Left ventricle myocardium superior (tissue), 1 donor: ENCODE data around the gene RAB8A. TPM values are rescaled to one million over a fixed set of nuclear protein-coding genes. Genes with fewer than 3 reads are reported as not detected.
A peak's percentile ranks its signal among the peaks of the same experiment; 100 is the strongest.

Experiments
- ATAC-seq: fragments of 200-7000 bp; cut with Tn5 transposase; one replicate; pipeline ENCODE4 v1.9.1; 2020; ENCODE audit warnings: mild to moderate bottlenecking, moderate library complexity
- DNase-seq: peaks from one replicate; pipeline ENCODE4 v3.0.0-alpha.2; 2020
- intact Hi-C: fragments of 100-400 bp; cut with micrococcal nuclease; formaldehyde crosslinking; loops from one replicate; pipeline ENCODE4 v1.11.0; 2022
- long read RNA-seq: library from polyadenylated mRNA; unstranded; transcript quantifications from one replicate; pipeline ENCODE4 v2.0.0, GENCODE V29; 2021
- total RNA-seq: library from RNA; stranded (reverse); fragmentation: NEBNext Ultra II Directional; extraction: Animal tissue kit (Norgen Biotek cat#: 25700); gene quantifications from one replicate; pipeline ENCODE4 v1.2.1, GENCODE V29; 2021
- donor health status: DM: no; HTN: yes; CAD: no; lungs with severe emphysema.

RAB8A gene
- total RNA-seq, result 16.4 TPM
- long read RNA-seq, transcript RAB8A-201 (8 exons, 2,827 nt), result major isoform, 20 of 20 reads
- long read RNA-seq, partial matches to known transcripts, result 0 of 20 reads
- long read RNA-seq, other reads (novel, unspliced or antisense), result 0 of 20 reads

DNA sequence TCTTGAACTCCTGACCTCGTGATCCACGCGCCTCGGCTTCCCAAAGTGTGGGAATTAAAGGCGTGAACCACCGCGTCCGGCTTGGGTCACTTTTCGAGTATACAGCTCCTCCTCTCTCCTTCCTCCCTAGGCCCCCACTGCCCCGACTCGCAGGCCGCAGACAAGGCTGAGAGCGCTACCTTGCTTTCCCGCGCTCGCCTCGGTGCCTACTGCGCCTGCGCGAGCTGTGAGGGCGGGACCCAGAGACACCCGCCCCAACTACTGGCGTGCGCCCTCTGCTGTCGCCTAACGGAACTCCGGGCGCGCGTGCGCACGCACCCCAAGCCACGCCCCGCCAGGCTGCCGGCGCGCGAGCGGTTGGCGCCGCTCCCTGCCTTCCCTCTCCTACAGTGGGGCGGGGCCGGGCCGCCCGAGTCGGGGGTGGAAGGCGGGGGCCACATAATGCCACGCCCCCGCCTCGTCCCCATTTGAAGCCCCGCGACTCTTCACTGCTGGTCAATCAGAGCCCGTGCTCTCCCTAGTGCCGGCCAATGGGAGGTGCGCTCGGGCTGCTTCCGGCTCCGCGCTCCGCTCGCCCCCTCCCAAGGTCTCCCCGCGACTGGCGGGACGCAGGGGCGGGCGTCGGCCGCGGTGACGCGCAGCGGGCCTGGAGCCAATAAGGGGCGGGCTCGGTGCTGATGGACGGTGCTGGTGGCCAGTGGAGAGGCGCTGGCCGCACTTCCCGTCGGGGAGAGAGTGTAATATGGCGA is at the start of gene RAB8A:
Gene RAB8A (plus strand): TSS at position 730 of the 749 bp plus-strand sequence. CDS start 13 bp downstream, at position 743.
- intact Hi-C loops, result no loop called here
- ATAC-seq, result peak; percentile 97

DNA sequence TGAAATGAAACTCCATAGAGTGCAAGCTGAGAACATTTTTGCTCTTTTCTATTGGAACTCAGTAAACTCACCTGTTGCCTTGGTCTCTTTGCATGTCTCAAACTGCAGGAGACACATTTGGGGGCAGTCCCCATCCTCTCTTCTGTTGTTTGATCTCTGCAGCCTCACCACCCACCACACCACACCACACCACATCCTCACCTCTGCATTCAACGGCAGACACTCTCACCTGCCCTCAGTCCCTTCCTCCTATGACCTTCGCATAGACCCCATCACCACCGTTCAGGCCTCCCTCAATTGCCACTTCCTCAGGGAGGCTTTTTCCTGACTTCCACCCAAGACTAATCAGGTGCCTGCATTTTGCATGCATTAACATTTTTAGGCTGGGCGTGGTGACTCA is 49.7 kb upstream of the RAB8A start:
- ATAC-seq, result no peak
- DNase-seq, result no peak
- intact Hi-C loops, result no loop called here

More for the DNA sequence above, at the start of gene RAB8A:
- DNase-seq, result peak; percentile 99

DNA sequence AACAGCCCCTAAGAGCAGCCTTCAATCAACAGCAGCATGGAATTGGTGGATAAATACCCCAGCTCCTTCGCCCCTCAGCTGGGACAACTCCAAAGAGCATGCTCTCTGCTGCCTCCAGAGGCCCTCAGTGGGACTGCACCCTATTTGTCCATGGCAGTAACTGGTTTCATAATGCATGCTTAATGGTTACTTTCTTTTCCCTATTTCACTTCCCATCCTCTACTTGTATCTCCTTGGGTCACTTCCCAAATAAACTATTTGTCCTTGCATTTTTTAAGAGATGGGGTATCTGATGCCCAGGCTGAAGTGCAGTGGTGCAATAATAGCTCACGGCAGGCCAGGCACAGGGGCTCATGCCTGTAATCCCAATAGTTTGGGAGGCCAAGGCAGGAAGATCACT is 48.9 kb upstream of the RAB8A start:
- DNase-seq, result peak; percentile 66
- intact Hi-C loops, result no loop called here
- no peak for ATAC-seq

DNA sequence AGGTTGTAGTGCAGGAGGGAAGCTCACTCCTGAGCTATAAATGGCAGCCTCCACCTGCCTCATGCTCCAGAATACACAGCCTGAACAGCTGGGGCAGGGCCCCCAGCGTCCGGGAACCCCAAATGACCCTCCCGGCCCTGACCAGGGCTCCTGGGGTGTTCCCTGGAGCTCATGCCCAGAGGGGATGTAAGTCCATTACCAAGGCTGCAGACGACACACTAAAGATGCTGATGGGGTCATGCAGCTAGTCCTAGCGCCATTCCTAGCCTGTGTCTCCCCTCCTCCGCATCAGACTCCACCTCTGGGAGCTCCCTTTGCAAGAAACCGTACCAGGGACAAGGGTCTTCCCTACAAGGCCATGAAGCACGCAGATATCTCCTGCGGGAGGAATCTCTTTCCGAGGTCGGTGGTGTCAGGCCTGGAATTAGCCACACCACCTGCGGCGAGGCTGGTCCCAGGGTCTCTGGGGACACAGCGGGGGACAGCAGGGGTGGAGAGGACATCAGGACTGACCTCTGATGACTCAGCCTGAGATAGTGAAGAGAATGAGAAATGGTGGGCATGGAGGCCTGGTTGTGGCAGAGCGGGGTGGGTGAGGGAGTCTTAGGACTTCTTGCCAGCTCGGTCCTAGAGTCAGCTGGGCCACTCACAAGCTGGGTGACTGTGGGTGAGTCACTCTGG is 47.3 kb upstream of the RAB8A start:
- intact Hi-C loops, result no loop called here
- DNase-seq (no peak), ATAC-seq (no peak)

DNA sequence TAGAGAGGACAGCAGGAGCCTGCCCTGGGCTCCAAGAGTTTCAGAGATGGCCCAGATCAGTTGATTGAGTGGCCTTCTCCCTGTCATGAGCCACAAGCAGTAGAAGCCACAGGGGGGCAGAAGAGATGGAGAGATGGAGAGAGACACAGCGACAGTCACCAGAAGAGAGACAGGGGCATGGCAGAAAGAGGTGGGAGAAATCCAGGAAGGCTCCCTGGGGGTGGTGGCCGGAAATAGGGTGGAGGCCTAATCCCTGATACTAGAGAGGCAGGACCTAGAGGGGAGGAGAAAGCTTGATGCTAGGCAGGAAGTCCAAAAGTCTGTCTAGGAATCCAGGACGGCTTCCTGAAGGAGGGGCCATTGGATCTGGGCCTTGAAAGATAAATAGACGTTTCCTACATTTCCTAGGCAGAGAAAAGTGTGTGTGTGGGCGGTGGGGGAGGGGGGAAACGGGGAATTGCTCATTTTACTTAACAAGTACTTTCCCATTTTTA is 45.0 kb upstream of the RAB8A start:
- no peak for DNase-seq
- ATAC-seq, result peak; percentile 34

DNA sequence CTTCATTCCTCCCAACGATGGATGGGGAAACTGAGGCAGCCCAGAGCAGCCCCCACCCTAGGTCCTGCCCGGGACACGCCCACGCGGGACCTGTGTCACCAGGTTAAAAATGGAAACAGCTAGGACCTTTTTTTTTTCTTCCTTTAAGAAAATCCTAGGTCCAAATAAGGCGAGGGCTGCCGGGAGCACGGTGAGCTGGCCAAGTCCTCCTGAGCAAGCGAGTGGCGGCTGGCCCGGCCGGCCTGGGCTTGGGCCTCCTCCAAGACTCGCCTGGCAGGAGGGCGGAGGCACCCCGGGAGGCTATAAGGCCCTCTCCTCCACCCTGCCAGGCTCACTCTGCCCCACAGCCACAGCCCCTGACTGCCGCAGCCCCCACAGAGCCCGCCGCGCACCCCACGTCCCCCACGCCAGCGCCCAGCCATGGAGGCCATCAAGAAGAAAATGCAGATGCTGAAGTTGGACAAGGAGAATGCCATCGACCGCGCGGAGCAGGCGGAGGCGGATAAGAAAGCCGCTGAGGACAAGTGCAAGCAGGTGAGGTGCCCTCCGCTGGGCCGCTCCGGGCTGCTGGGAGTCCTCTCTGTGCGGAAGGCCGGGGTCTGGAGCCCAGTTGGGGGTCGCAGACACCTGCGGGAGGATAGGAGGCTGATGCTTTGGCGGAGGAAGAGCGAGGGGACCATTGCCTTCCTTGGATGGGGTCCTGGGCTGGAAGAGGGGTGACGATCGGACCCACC is 44.3 kb upstream of the RAB8A start:
- peak; percentile 51 for ATAC-seq
- DNase-seq, result peak; percentile 60
- intact Hi-C loops, result no loop called here

More for the DNA sequence above, 45.0 kb upstream of the RAB8A start:
- intact Hi-C loops, result no loop called here

DNA sequence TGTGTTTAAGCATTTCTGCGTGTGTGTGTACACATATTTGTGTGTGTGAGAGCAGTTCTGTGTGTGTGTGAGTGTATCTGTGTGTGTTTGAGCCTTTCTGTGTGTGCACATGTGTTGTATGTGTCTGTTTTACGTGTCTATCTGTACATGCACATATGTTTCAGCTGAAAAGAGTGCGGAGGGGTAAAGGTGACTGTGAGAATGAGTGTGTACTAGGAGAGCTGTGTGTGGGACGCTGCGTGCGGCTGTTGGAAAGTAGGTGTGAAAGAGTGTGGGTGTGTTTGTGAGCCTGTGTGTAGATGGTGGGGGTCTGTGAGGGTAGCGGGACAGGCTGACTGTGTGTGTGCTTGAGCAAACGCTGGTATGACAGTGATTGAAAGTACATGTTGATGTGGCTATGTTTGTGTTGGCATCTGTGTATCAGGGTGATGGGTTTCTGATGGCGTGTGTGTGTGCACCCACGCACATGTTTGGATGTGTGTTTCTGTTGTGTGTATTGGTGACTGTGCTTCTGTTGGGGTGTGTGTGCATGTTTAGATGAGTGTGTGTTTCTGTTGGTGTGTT is 42.9 kb upstream of the RAB8A start:
- ATAC-seq (no peak), DNase-seq (no peak)
- intact Hi-C loops, result no loop called here

DNA sequence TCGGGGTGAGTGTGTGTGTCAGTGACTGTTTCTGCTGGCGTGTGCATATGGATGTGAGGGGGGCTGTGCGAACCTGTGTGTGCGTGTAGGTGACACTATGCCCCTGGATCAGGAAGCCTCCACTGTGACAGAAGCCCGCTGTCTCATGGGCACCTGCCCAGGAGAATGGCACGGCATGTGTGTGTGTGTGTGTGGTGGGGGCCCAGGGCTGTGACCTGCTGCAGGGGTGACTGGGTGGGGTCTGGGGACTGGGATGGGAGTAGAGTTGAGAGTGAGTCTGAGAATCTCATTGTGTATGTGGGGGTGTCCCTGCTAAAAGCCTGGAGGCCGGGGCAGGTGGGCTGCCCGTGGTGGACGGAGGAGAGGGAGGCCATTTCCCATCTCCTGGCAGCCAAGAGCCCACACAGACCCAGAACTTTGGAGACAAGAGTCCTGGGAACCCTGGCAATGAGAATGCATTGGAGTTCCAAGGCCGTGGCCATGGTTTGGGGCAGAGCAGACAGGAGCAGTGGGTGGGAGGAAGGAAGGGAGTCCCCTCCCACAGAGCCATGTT is 41.8 kb upstream of the RAB8A start:
- DNase-seq (no peak), ATAC-seq (no peak)
- intact Hi-C loops, result no loop called here

DNA sequence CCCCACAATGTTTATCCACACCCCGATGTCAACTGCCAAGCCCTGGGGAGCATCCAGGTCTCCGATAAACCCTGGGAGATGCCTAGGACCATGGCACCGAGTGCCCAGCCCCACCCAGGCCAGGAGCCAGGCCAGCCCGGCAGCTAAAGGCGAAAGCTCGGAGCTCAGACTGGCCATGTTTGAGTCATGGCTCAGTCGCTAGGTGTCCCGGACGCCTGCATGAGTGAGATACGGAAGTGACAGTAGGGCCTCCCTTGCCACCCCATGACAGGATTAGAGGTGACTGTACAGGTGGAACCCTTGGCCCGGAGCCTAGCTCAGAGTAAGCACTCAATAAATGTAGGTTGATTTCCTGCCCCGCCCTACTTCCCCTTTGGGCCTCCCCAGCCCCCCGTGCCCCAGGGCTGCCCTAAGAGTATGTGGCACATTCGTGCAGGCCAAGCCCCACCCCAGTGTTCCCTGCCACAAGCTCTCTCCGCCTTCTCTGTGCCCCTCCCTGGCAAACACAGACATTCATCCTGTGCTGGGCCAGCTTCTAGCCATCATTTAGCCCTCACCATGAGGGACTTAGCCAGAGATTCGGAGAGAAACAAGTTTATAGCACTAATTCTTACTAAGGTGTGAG is 41.2 kb upstream of the RAB8A start:
- intact Hi-C loops, result no loop called here
- peak; percentile 52 for DNase-seq
- ATAC-seq, result peak; percentile 56

DNA sequence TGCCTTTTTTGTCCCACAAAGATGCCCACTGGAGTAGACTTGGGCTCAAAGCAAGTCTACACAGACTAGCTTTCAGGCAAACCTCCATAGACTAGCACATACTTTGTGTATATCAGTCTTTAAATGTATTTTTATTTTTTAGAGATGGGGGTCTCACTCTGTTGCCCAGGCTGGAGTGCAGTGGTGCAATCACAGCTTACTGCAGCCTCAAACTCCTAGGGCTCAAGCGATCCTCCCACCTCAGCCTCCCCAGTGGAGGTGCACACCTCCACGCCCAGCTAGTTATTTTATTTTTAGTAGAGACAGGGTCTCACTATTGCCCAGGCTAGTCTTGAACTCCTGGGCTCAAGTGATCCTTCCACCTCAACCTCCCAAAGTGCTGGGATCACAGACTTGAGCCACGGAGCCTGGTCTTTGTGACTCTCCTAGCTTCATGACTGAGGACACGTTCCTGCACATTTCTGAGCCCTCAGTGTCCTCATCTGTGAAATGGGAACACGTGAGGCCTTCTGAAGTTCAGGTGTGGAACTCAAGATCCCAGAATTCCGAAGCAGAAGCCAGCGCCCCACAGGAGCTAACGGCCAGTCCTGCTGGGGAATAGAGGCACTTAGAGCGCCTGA is 40.5 kb upstream of the RAB8A start:
- no peak for DNase-seq
- ATAC-seq, result no peak
- intact Hi-C loops, result no loop called here

DNA sequence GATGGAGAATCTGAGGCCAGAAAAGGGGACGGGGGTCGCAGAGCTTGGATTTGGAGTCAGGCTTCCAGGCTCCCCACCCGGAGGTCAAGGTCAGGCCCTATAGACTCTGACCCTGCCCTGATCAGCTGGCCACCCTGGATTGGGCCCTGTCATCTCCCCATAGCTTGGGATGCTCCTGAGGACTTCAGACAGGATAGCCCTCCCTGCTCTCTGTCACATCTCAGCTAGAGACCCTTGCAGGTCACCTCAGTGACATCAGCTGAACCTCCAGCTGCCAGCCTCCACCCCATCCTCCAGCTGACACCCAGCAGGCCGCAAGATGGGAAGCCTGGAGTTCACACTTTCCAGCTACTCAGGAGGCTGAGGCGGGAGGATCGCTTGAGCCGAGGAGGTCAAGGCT is 38.2 kb upstream of the RAB8A start:
- no peak for ATAC-seq
- DNase-seq, result no peak
- intact Hi-C loops, result no loop called here

DNA sequence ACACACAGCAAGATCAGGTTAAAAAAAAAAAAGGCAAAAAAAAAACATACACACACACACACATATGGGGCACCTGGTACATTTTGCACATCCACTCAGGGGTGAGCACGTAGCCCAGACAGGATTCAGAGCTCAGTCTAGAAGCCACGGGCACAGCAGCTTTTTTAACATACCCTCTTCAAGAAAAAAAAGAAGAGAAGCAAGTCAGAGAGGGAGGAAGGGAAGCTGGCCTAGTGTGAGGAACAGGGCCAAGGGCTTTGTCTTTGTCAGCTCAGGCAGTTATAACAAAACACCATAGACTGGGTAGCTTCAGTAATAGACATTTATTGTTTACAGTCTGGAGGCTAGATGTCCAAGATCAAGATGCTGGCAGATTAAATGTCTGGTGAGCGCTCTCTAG is 37.7 kb upstream of the RAB8A start:
- ATAC-seq, result no peak
- DNase-seq, result no peak
- intact Hi-C loops, result no loop called here

DNA sequence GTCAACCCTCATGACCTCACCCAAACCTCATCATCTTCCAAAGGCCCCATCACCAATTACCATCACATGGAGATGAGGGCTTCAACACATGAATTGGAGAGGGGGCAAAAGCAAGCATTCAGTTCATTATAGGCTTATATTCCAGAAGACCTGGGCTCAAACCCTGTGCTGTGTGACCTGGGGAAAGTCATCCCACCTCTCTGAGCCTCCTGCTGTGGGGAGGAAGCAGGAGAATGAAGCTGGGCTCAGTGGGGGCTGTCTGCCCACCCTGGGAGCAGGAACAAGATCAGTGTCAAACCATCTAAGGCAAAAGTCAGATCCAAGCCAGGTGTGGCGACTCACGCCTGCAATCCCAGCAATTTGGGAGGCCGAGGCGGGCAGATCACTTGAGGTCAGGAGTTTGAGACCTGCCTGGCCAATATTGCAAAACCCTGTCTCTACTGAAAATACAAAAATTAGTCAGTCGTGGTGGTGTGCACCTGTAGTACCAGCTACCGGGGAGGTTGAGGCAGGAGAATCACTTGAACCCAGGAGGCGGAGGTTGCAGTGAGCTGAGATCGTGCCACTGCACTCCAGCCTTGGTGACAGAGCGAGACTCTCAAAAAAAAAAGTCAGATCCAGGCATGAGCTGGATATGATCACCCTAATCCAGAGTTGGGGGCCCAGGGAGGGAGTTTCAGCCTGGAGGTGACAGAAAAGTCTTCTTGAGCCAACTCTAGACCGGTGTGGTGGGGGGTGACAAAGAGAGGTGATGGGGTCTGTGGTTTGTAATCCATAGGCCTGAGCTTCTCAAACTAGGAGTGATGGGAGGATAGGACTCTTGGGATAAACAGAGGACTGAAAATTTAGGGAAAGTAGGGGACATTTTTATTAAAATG is 37.0 kb upstream of the RAB8A start:
- DNase-seq (no peak), ATAC-seq (no peak)
- intact Hi-C loops, result no loop called here

DNA sequence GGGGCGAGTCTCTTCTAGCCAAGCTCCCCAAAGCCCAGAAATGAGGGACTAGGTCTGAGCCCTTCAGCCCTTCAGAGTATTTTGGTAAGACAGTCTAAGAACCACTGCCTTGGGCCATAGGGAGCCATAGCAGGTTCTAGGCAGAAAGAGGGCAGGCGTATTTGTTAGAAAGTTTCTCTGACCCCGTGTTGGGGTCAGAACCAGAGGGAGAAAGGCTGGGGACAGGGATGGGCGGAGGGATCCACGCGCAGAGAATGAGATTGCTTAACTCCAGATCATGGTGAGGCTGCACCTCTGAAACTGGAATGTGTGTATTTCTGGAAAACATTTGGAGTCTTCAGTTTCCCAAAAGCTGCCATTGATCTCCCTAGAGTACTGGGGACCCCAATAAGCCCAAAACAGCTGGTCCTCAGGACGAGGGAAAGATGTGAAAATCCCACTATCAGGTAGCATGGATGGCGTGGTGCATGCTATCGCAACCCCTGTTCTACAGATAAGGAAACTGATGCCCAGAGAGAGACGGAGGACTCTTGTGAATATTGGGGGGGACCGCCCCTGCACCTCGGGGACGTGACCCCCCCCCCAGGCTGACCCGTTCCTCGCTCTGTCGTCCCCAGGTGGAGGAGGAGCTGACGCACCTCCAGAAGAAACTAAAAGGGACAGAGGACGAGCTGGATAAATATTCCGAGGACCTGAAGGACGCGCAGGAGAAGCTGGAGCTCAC is 36.1 kb upstream of the RAB8A start:
- ATAC-seq (no peak), DNase-seq (no peak)
- intact Hi-C loops, result no loop called here

DNA sequence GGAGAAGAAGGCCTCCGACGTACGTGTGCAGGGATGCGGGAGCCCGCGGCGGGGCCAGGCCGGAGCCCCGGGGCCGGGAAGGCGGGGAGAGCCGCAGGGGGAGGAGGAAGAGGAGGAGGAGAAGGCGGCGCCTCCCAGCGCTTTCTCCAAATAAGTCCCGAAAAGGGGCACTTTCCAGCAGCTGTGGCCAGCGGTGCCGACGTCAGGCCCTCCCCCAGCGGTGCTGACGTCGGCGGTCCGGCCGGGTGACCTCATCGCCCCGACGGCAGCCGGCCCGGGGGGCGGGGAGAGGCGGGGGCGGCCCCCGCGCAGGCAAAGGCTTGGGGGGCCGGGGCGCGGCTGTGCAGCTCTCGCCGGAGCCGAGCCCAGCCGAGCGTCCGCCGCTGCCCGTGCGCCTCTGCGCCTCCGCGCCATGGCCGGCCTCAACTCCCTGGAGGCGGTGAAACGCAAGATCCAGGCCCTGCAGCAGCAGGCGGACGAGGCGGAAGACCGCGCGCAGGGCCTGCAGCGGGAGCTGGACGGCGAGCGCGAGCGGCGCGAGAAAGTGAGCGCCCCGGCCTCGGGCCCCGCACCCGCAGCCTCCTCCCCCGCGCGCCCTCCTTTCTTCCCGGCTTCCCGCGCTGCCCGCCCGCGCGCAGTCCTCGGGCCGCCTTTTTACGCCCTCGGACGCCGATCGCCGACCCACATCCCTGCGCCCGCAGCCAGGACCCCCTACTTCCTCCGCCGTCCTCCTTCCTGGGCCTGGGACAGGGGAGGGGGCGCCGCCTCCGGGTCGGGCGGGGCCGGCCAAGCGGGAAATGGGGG is 35.3 kb upstream of the RAB8A start, which contains the start of gene TPM4:
Gene TPM4 (plus strand): TSS at position 342 of the 804 bp plus-strand sequence. CDS start 71 bp downstream, at position 413.
- intact Hi-C loops, result no loop called here
- ATAC-seq, result peak; percentile 89
- DNase-seq, result peak; percentile 94
